ENCODE measurements around the gene PCBP4. TPM values are rescaled to one million over a fixed set of nuclear protein-coding genes. Genes with fewer than 3 reads are reported as not detected.
A peak's percentile ranks its signal among the peaks of the same experiment; 100 is the strongest.
"Not testable (repeated sequence)": the region's sequence is repeated elsewhere in the genome, so short reads cannot be mapped to it uniquely, and the experiment has no call there.

The PCBP4 gene
- total RNA-seq, 2 experiments from 2014 or later: 31.0 to 34.2 TPM

- peaks cover 20% of the 10 kb centered on the region for H3K36me3 Mint-ChIP-seq (ENCODE audit: low read depth)
- POLR2A ChIA-PET: no interaction called here
- CTCF ChIA-PET: no interaction called here
These were observed 30.2 kb downstream of the PCBP4 start for GRCh38 chr3:51937014-51937413.

GRCh38 chr3:51935886-51936755 lies 31.1 kb downstream of the PCBP4 start:
- Mint-ChIP-seq H3K4me3 (no peak overlapping the region), H3K27me3 (no peaks in the 10 kb centered on the region), H3K9me3 (no peaks in the 10 kb centered on the region), H3K36me3 (ENCODE audit: low read depth) (peaks cover 20% of the 10 kb centered on the region), H3K4me1 (peaks cover 18% of the 10 kb centered on the region), H3K27ac (no peak overlapping the region)
- ChIA-PET POLR2A (no interaction called here), CTCF (interaction anchor here (0.5 kb wide), 1 partner anchor 9 kb away, joined by 4 read pairs; no protein-coding TSS in a partner anchor)
- no peak for DNase-seq

More at GRCh38 chr3:51937014-51937413, 30.2 kb downstream of the PCBP4 start:
- peak; percentile 1 for DNase-seq
- peaks cover 22% of the 10 kb centered on the region for H3K4me1 Mint-ChIP-seq
- H3K9me3 Mint-ChIP-seq: no peaks in the 10 kb centered on the region
- H3K4me3 Mint-ChIP-seq: no peak overlapping the region
- H3K27me3 Mint-ChIP-seq: no peaks in the 10 kb centered on the region
- no peak overlapping the region for H3K27ac Mint-ChIP-seq

GRCh38 chr3:51934991-51935885 lies 32.0 kb downstream of the PCBP4 start:
- H3K4me3 Mint-ChIP-seq: no peak overlapping the region
- peaks cover 9% of the 10 kb centered on the region for H3K4me1 Mint-ChIP-seq
- H3K27ac Mint-ChIP-seq: no peak overlapping the region
- H3K9me3 Mint-ChIP-seq: no peaks in the 10 kb centered on the region
- no peak for DNase-seq
- H3K36me3 Mint-ChIP-seq (ENCODE audit: low read depth): peaks cover 18% of the 10 kb centered on the region
- H3K27me3 Mint-ChIP-seq: no peaks in the 10 kb centered on the region
- CTCF ChIA-PET: interaction anchor here (0.8 kb wide), 1 partner anchor 8 kb away, joined by 3 read pairs; no protein-coding TSS in a partner anchor
- POLR2A ChIA-PET: interaction anchor here (0.6 kb wide), 1 partner anchor 317 kb away, joined by 3 read pairs; no protein-coding TSS in a partner anchor

- Mint-ChIP-seq H3K4me3 (no peak overlapping the region), H3K36me3 (ENCODE audit: low read depth) (peaks cover 18% of the 10 kb centered on the region), H3K4me1 (peaks cover 4% of the 10 kb centered on the region), H3K9me3 (no peaks in the 10 kb centered on the region), H3K27me3 (no peaks in the 10 kb centered on the region), H3K27ac (no peak overlapping the region)
- CTCF ChIA-PET: interaction anchor here (0.8 kb wide), 1 partner anchor 8 kb away, joined by 3 read pairs; no protein-coding TSS in a partner anchor
- DNase-seq: peak; percentile 11
- POLR2A ChIA-PET: no interaction called here
These were observed 33.0 kb downstream of the PCBP4 start for GRCh38 chr3:51934139-51934850.

- no peak overlapping the region for H3K4me3 Mint-ChIP-seq
- POLR2A ChIA-PET: interaction anchor here (1.5 kb wide), 1 partner anchor 8 kb away, joined by 5 read pairs; the partner anchor contains the start of genes PARP3 and RRP9
- no peaks in the 10 kb centered on the region for H3K9me3 Mint-ChIP-seq
- peaks cover 18% of the 10 kb centered on the region for H3K36me3 Mint-ChIP-seq (ENCODE audit: low read depth)
- CTCF ChIA-PET: interaction anchor here (2.0 kb wide), 1 partner anchor 8 kb away, joined by 7 read pairs; the partner anchor contains the start of gene RRP9
- DNase-seq: no peak
- no peaks in the 10 kb centered on the region for H3K4me1 Mint-ChIP-seq
- H3K27ac Mint-ChIP-seq: no peak overlapping the region
- no peaks in the 10 kb centered on the region for H3K27me3 Mint-ChIP-seq
These were observed 33.6 kb downstream of the PCBP4 start for GRCh38 chr3:51933471-51934138.

GRCh38 chr3:51932471-51933370 lies 34.5 kb downstream of the PCBP4 start:
- DNase-seq: no peak
- ChIA-PET POLR2A (interaction anchor here (1.5 kb wide), 1 partner anchor 9 kb away, joined by 5 read pairs; the partner anchor contains the start of genes PARP3 and RRP9), CTCF (interaction anchor here (2.0 kb wide), 1 partner anchor 9 kb away, joined by 7 read pairs; the partner anchor contains the start of gene RRP9)
- peaks cover 18% of the 10 kb centered on the region for H3K36me3 Mint-ChIP-seq (ENCODE audit: low read depth)
- no peaks in the 10 kb centered on the region for H3K9me3 Mint-ChIP-seq
- no peak overlapping the region for H3K27ac Mint-ChIP-seq
- H3K27me3 Mint-ChIP-seq: no peaks in the 10 kb centered on the region
- no peaks in the 10 kb centered on the region for H3K4me1 Mint-ChIP-seq
- no peak overlapping the region for H3K4me3 Mint-ChIP-seq

- POLR2A ChIA-PET: no interaction called here
- Mint-ChIP-seq H3K4me3 (no peak overlapping the region), H3K27me3 (no peaks in the 10 kb centered on the region), H3K27ac (no peak overlapping the region), H3K4me1 (no peaks in the 10 kb centered on the region), H3K9me3 (no peaks in the 10 kb centered on the region), H3K36me3 (ENCODE audit: low read depth) (peaks cover 10% of the 10 kb centered on the region)
- no peak for DNase-seq
- CTCF ChIA-PET: interaction anchor here (2.0 kb wide), 1 partner anchor 10 kb away, joined by 7 read pairs; the partner anchor contains the start of gene RRP9
These were observed 35.5 kb downstream of the PCBP4 start for GRCh38 chr3:51931756-51932155.

GRCh38 chr3:51930439-51930838 lies 36.8 kb downstream of the PCBP4 start:
- CTCF ChIA-PET: no interaction called here
- POLR2A ChIA-PET: no interaction called here

GRCh38 chr3:51929420-51930003 lies 37.7 kb downstream of the PCBP4 start:
- no peaks in the 10 kb centered on the region for H3K4me1 Mint-ChIP-seq
- no peak overlapping the region for H3K4me3 Mint-ChIP-seq
- no peaks in the 10 kb centered on the region for H3K27me3 Mint-ChIP-seq
- ChIA-PET POLR2A (no interaction called here), CTCF (interaction anchor here (0.5 kb wide), 1 partner anchor 10 kb away, joined by 3 read pairs; no protein-coding TSS in a partner anchor)
- no peak overlapping the region for H3K27ac Mint-ChIP-seq
- DNase-seq: no peak
- H3K9me3 Mint-ChIP-seq: no peaks in the 10 kb centered on the region
- H3K36me3 Mint-ChIP-seq (ENCODE audit: low read depth): peaks cover 3% of the 10 kb centered on the region

More at GRCh38 chr3:51930439-51930838, 36.8 kb downstream of the PCBP4 start:
- peaks cover 8% of the 10 kb centered on the region for H3K36me3 Mint-ChIP-seq (ENCODE audit: low read depth)
- H3K27ac Mint-ChIP-seq: no peak overlapping the region
- no peaks in the 10 kb centered on the region for H3K4me1 Mint-ChIP-seq
- no peak for DNase-seq
- H3K27me3 Mint-ChIP-seq: no peaks in the 10 kb centered on the region
- H3K9me3 Mint-ChIP-seq: no peaks in the 10 kb centered on the region
- no peak overlapping the region for H3K4me3 Mint-ChIP-seq

- H3K4me1 Mint-ChIP-seq; DNase-seq; CTCF ChIA-PET; POLR2A ChIA-PET; H3K27ac Mint-ChIP-seq; H3K27me3 Mint-ChIP-seq; H3K4me3 Mint-ChIP-seq; H3K9me3 Mint-ChIP-seq; H3K36me3 Mint-ChIP-seq (ENCODE audit: low read depth): not testable (repeated sequence)
These were observed 38.3 kb downstream of the PCBP4 start for GRCh38 chr3:51928981-51929380.

GRCh38 chr3:51928438-51928837 lies 38.8 kb downstream of the PCBP4 start:
- POLR2A ChIA-PET: no interaction called here
- CTCF ChIA-PET: no interaction called here

More at GRCh38 chr3:51928438-51928837, 38.8 kb downstream of the PCBP4 start:
- peaks cover under 1% of the 10 kb centered on the region for H3K36me3 Mint-ChIP-seq (ENCODE audit: low read depth)
- no peak for DNase-seq
- no peaks in the 10 kb centered on the region for H3K9me3 Mint-ChIP-seq
- no peaks in the 10 kb centered on the region for H3K27me3 Mint-ChIP-seq
- H3K4me1 Mint-ChIP-seq: no peaks in the 10 kb centered on the region
- no peak overlapping the region for H3K4me3 Mint-ChIP-seq
- H3K27ac Mint-ChIP-seq: no peak overlapping the region
